Fibroblast of the conjunctiva (primary cell): Measurements from ENCODE around the gene NUP98.

Experiments used
- DNase-seq: peaks from one replicate; pipeline ENCODE4 v3.0.0-alpha.2; 2010; ENCODE audit warnings: low read depth

Gene NUP98

GRCh38 chr11:3641191-3641590, 156.2 kb downstream of the NUP98 start:
- DNase-seq: no peak

- DNase-seq: no peak
Observed at GRCh38 chr11:3639841-3640240, 157.5 kb downstream of the NUP98 start.

- DNase-seq: no peak
Observed at GRCh38 chr11:3638513-3638912, 158.8 kb downstream of the NUP98 start.

- no peak for DNase-seq
Observed at GRCh38 chr11:3637201-3637600, 160.2 kb downstream of the NUP98 start.

GRCh38 chr11:3635641-3636375, 161.5 kb downstream of the NUP98 start:
- no peak for DNase-seq

- DNase-seq: no peak
Observed at GRCh38 chr11:3632070-3632660, 165.2 kb downstream of the NUP98 start.

GRCh38 chr11:3631331-3631730, 166.0 kb downstream of the NUP98 start:
- no peak for DNase-seq

GRCh38 chr11:3627291-3627690, 170.1 kb downstream of the NUP98 start:
- DNase-seq: no peak

- no peak for DNase-seq
Observed at GRCh38 chr11:3626250-3626960, 170.9 kb downstream of the NUP98 start.
